ENCODE measurements around the gene ALLC.
"Not testable (repeated sequence)": the region's sequence is repeated elsewhere in the genome, so short reads cannot be mapped to it uniquely, and the experiment has no call there.

Gene ALLC

GRCh38 chr2:3657881-3658280, at the start of gene ALLC:
Gene ALLC, plus strand, starts transcription at chr2:3658200. Its CDS starts 12,958 bp downstream, at chr2:3671158.
- Mint-ChIP-seq H3K27ac (no peak within 1 kb of the TSS), H3K4me3 (no peak within 1 kb of the TSS), H3K36me3 (no peaks in the 10 kb centered on the region), H3K9me3 (no peaks in the 10 kb centered on the region), H3K4me1 (peaks cover 12% of the 10 kb centered on the region)
- ATAC-seq, result no peak
- DNase-seq (ENCODE audit: low spot score in 2 of 2), result no peak

- H3K4me1 Mint-ChIP-seq, result peaks cover 4% of the 10 kb centered on the region
- H3K4me3 Mint-ChIP-seq, result no peak overlapping the region
- DNase-seq (ENCODE audit: low spot score in 2 of 2), result no peak
- H3K9me3 Mint-ChIP-seq, result no peaks in the 10 kb centered on the region
- no peak overlapping the region for H3K27ac Mint-ChIP-seq
- no peak for ATAC-seq
- no peaks in the 10 kb centered on the region for H3K36me3 Mint-ChIP-seq
Measured at GRCh38 chr2:3608373-3609278, 49.4 kb upstream of the ALLC start.

- not testable (repeated sequence) for H3K4me3 Mint-ChIP-seq; H3K9me3 Mint-ChIP-seq; H3K27ac Mint-ChIP-seq; DNase-seq (ENCODE audit: low spot score in 2 of 2); H3K4me1 Mint-ChIP-seq; ATAC-seq; H3K36me3 Mint-ChIP-seq
Measured at GRCh38 chr2:3609279-3609673, 48.7 kb upstream of the ALLC start.

GRCh38 chr2:3610415-3610814, 47.6 kb upstream of the ALLC start:
- Mint-ChIP-seq H3K9me3 (no peaks in the 10 kb centered on the region), H3K4me3 (no peak overlapping the region), H3K4me1 (no peaks in the 10 kb centered on the region), H3K27ac (no peak overlapping the region), H3K36me3 (no peaks in the 10 kb centered on the region)
- ATAC-seq (peak; percentile 12), DNase-seq (ENCODE audit: low spot score in 2 of 2) (no peak)

- ATAC-seq, result no peak
- Mint-ChIP-seq H3K36me3 (no peaks in the 10 kb centered on the region), H3K4me3 (no peak overlapping the region), H3K27ac (no peak overlapping the region), H3K9me3 (no peaks in the 10 kb centered on the region), H3K4me1 (no peaks in the 10 kb centered on the region)
- no peak for DNase-seq (ENCODE audit: low spot score in 2 of 2)
Measured at GRCh38 chr2:3610881-3611505, 47.0 kb upstream of the ALLC start.

GRCh38 chr2:3611589-3611988, 46.4 kb upstream of the ALLC start:
- ATAC-seq, result no peak
- no peak overlapping the region for H3K27ac Mint-ChIP-seq
- no peaks in the 10 kb centered on the region for H3K36me3 Mint-ChIP-seq

GRCh38 chr2:3612639-3613523, 45.1 kb upstream of the ALLC start:
- DNase-seq (ENCODE audit: low spot score in 2 of 2), result no peak
- ATAC-seq, result no peak
- Mint-ChIP-seq H3K36me3 (no peaks in the 10 kb centered on the region), H3K4me1 (no peaks in the 10 kb centered on the region), H3K27ac (no peak overlapping the region), H3K9me3 (no peaks in the 10 kb centered on the region), H3K4me3 (no peak overlapping the region)

More at GRCh38 chr2:3611589-3611988, 46.4 kb upstream of the ALLC start:
- no peak for DNase-seq (ENCODE audit: low spot score in 2 of 2)
- H3K4me3 Mint-ChIP-seq, result no peak overlapping the region
- H3K4me1 Mint-ChIP-seq, result no peaks in the 10 kb centered on the region
- H3K9me3 Mint-ChIP-seq, result no peaks in the 10 kb centered on the region

- no peak overlapping the region for H3K27ac Mint-ChIP-seq
- H3K4me1 Mint-ChIP-seq, result no peaks in the 10 kb centered on the region
- no peaks in the 10 kb centered on the region for H3K36me3 Mint-ChIP-seq
- ATAC-seq (no peak), DNase-seq (ENCODE audit: low spot score in 2 of 2) (no peak)
- H3K9me3 Mint-ChIP-seq, result no peaks in the 10 kb centered on the region
- H3K4me3 Mint-ChIP-seq, result no peak overlapping the region
Measured at GRCh38 chr2:3613524-3613905, 44.5 kb upstream of the ALLC start.

GRCh38 chr2:3614743-3615142, 43.3 kb upstream of the ALLC start:
- H3K36me3 Mint-ChIP-seq; H3K27ac Mint-ChIP-seq; ATAC-seq; H3K4me1 Mint-ChIP-seq; H3K4me3 Mint-ChIP-seq; DNase-seq (ENCODE audit: low spot score in 2 of 2); H3K9me3 Mint-ChIP-seq: not testable (repeated sequence)

- not testable (repeated sequence) for H3K4me1 Mint-ChIP-seq; DNase-seq (ENCODE audit: low spot score in 2 of 2); H3K27ac Mint-ChIP-seq; H3K36me3 Mint-ChIP-seq; ATAC-seq; H3K4me3 Mint-ChIP-seq; H3K9me3 Mint-ChIP-seq
Measured at GRCh38 chr2:3615541-3616200, 42.3 kb upstream of the ALLC start.

GRCh38 chr2:3616435-3617197, 41.4 kb upstream of the ALLC start:
- H3K9me3 Mint-ChIP-seq; H3K4me3 Mint-ChIP-seq; H3K27ac Mint-ChIP-seq; H3K36me3 Mint-ChIP-seq; H3K4me1 Mint-ChIP-seq; ATAC-seq; DNase-seq (ENCODE audit: low spot score in 2 of 2): not testable (repeated sequence)

GRCh38 chr2:3617198-3617890, 40.7 kb upstream of the ALLC start:
- no peaks in the 10 kb centered on the region for H3K9me3 Mint-ChIP-seq
- H3K4me3 Mint-ChIP-seq, result no peak overlapping the region
- H3K27ac Mint-ChIP-seq, result no peak overlapping the region
- ATAC-seq (no peak), DNase-seq (ENCODE audit: low spot score in 2 of 2) (no peak)
- no peaks in the 10 kb centered on the region for H3K36me3 Mint-ChIP-seq
- H3K4me1 Mint-ChIP-seq, result no peaks in the 10 kb centered on the region

GRCh38 chr2:3618367-3618766, 39.6 kb upstream of the ALLC start:
- ATAC-seq (no peak), DNase-seq (ENCODE audit: low spot score in 2 of 2) (no peak)
- no peak overlapping the region for H3K27ac Mint-ChIP-seq
- no peaks in the 10 kb centered on the region for H3K9me3 Mint-ChIP-seq
- no peaks in the 10 kb centered on the region for H3K36me3 Mint-ChIP-seq
- H3K4me1 Mint-ChIP-seq, result no peaks in the 10 kb centered on the region
- H3K4me3 Mint-ChIP-seq, result no peak overlapping the region

- no peak overlapping the region for H3K4me3 Mint-ChIP-seq
Measured at GRCh38 chr2:3619033-3619432, 39.0 kb upstream of the ALLC start.

More at GRCh38 chr2:3619033-3619432, 39.0 kb upstream of the ALLC start:
- Mint-ChIP-seq H3K9me3 (no peaks in the 10 kb centered on the region), H3K27ac (no peak overlapping the region), H3K4me1 (no peaks in the 10 kb centered on the region), H3K36me3 (no peaks in the 10 kb centered on the region)
- ATAC-seq (no peak), DNase-seq (ENCODE audit: low spot score in 2 of 2) (no peak)

All from stimulated activated effector memory CD8-positive, alpha-beta T cell treated with anti-CD3 and anti-CD28 coated beads, Interleukin-12 subunit alpha, Interleukin-12 subunit beta, amount 100 ng/mL, for 72 hours (primary cell).